IPS DF 6.9 (cell line): Measurements from ENCODE around the gene PDE8A.

Experiments used
- DNase-seq: peaks from one replicate; pipeline ENCODE4 v3.0.0-alpha.2; 2013; ENCODE audit warnings: low read depth, low spot score
- H3K27ac ChIP-seq: one replicate; pipeline ENCODE4 v1.5.1; 2013; ENCODE audit warnings: low read length, control low read depth
- H3K27me3 ChIP-seq: 2 replicates; pipeline ENCODE4 v1.6.1; 2013; ENCODE audit warnings: mild to moderate bottlenecking, low read length; ENCODE audit not compliant: control insufficient read depth, insufficient read depth
- H3K36me3 ChIP-seq: 2 replicates; pipeline ENCODE4 v1.6.1; 2013; ENCODE audit warnings: low read length; ENCODE audit not compliant: control insufficient read depth, insufficient read depth
- H3K4me1 ChIP-seq: 2 replicates; pipeline ENCODE4 v1.6.1; 2013; ENCODE audit warnings: low read length; ENCODE audit not compliant: control insufficient read depth, insufficient read depth
- H3K4me3 ChIP-seq: 2 replicates; pipeline ENCODE4 v1.5.1; 2013; ENCODE audit warnings: mild to moderate bottlenecking, low read length
- H3K9me3 ChIP-seq: 2 replicates; pipeline ENCODE4 v1.6.1; 2013; ENCODE audit warnings: low read length, inconsistent platforms; ENCODE audit not compliant: control insufficient read depth, insufficient read depth
- WGBS: extraction: QIAGEN DNeasy Blood & Tissue Kit; methylation state at CpG from one replicate; pipeline ENCODE4 v1.1.7; 2013; ENCODE audit warnings: mixed read lengths, missing lambda C conversion rate; ENCODE audit not compliant: insufficient read length, insufficient coverage; 5-methylcytosine and 5-hydroxymethylcytosine counted together

PDE8A gene

DNA sequence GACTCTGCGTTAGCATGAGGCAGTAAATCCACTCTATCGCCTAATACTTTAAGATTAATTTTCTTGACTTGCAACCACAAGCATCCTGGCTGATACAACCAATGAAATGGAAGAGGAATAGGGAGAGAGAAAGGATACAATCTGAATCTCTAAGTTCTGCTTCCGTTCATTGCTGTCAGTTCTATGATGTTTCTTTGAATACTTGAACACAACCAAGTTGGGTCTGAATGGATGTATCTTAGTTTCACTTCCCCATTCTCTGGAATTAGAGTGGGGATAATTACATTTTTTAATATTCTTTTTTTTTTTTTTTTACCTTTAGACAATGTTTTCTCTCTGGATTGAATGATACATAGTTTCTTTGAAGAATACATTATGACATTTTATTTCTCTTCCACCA is 22.9 kb downstream of the PDE8A start:
- Histone ChIP-seq H3K27ac (no peak overlapping the region), H3K4me1 (no peaks in the 10 kb centered on the region; the same call in 1 of the 2 replicates), H3K9me3 (no peaks in the 10 kb centered on the region), H3K36me3 (no peaks in the 10 kb centered on the region), H3K4me3 (no peak overlapping the region), H3K27me3 (no peaks in the 10 kb centered on the region)
- DNase-seq, result no peak
- WGBS, result no CpG with 5 or more reads among the region's 3 CpGs

DNA sequence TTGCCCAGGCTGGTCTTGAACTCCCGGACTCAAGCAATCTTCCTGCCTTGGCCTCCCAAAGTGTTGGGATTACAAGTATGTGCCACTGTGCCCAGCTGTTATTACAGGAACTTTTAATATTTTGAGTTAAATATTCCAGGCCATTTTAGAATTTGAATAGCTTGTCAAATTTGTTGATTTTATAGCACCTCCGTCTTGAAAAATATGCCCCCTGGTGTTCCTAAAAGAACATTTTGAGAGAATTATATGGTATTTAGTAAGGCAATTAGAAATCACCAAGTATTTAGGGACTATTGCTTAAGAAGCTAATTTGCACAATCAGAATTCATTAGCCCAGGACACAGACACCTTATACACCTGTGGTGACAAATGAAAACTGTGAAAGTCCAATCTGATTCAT is 23.7 kb downstream of the PDE8A start:
- Histone ChIP-seq H3K4me1 (no peaks in the 10 kb centered on the region; the same call in 1 of the 2 replicates), H3K27ac (no peak overlapping the region), H3K4me3 (no peak overlapping the region), H3K36me3 (no peaks in the 10 kb centered on the region), H3K27me3 (no peaks in the 10 kb centered on the region), H3K9me3 (no peaks in the 10 kb centered on the region)
- WGBS, result no CpG with 5 or more reads among the region's 2 CpGs
- DNase-seq, result no peak

DNA sequence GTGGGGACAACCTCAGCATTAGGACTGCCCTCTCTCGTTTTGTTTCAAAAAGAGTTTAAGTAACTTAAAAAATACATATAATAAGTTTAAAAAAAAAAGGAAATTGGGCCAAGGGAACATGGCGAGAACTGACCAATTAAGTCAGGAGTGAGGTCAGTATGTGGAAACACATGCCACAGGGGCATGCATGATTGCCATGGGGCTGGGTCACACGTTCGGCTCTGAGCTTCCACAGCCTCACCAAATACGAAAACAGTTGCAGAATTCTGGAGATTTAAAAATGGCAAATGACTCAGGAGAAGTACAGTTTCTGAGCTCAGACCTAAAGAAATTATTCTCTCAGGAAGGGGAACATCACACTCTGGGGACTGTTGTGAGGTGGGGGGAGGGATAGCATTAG is 24.1 kb downstream of the PDE8A start:
- no CpG with 5 or more reads among the region's 5 CpGs for WGBS
- no peaks in the 10 kb centered on the region for H3K27me3 ChIP-seq
- DNase-seq, result no peak
- H3K4me1 ChIP-seq, result no peaks in the 10 kb centered on the region; the same call in none of the 2 replicates
- H3K9me3 ChIP-seq, result no peaks in the 10 kb centered on the region
- H3K27ac ChIP-seq, result no peak overlapping the region
- H3K4me3 ChIP-seq, result no peak overlapping the region
- no peaks in the 10 kb centered on the region for H3K36me3 ChIP-seq

DNA sequence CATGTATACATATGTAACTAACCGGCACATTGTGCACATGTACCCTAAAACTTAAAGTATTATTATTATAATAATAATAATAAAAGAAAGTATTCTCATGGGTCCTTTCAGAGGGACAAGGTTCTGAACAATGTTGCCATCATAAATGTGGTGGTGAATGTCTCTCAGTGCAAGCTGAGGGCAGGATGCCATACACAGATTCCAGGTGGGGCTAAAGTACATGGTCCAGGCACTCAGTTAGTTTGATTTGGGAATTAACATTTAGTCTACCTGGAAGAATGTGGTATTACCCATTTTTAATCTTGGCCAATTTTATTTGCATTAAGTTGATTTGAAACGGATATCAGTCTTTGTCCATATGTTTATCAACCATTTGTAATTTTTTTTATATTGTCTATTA is 24.5 kb downstream of the PDE8A start:
- no peaks in the 10 kb centered on the region; the same call in none of the 2 replicates for H3K4me1 ChIP-seq
- no peak overlapping the region for H3K4me3 ChIP-seq
- H3K27me3 ChIP-seq, result no peaks in the 10 kb centered on the region
- no peaks in the 10 kb centered on the region for H3K36me3 ChIP-seq
- no peak overlapping the region for H3K27ac ChIP-seq
- no CpG with 5 or more reads among the region's 2 CpGs for WGBS
- no peak for DNase-seq
- H3K9me3 ChIP-seq, result no peaks in the 10 kb centered on the region

DNA sequence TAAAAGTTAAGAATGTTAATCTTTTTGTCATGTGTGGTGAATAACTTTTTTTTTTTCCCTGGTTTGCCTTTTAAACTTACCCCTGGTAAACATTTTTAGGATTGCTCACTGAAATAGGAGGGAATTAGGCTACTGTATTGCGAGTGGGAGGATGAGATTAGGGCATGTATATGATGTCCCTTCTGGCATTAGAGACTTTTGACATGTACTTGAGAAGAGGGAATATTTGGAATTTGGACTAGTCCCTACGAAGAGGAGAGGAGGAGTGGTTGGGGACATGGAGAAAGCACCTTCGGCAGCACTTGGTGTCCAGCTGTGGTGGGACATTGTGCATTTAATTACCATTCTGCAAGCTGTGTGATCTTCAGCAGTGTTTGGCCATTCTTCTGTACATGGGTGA is 25.0 kb downstream of the PDE8A start:
- Histone ChIP-seq H3K36me3 (no peaks in the 10 kb centered on the region), H3K27me3 (no peaks in the 10 kb centered on the region), H3K4me3 (no peak overlapping the region), H3K9me3 (no peaks in the 10 kb centered on the region), H3K4me1 (no peaks in the 10 kb centered on the region; the same call in none of the 2 replicates), H3K27ac (no peak overlapping the region)
- DNase-seq, result no peak
- WGBS, result no CpG with 5 or more reads among the region's 3 CpGs

DNA sequence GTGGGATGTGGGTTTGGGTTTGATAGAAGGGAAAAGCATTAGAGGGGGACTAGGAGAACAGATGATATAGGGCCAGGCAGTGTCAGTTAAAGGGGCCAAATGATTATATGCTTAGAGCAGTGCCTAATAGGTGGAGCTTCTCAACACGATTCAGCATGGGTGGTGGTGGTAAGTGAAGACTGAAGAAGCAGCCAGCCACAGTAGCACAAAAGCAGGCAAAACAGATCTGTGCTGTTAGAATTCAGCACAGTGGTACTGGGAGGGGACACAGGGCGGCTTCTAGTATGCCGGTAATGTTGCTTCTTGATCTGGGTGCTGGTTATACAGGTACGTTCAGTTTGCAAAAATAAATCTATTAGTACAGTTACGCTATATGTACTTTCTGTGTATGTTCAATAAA is 25.5 kb downstream of the PDE8A start:
- WGBS, result no CpG with 5 or more reads among the region's 5 CpGs
- no peak overlapping the region for H3K4me3 ChIP-seq
- no peaks in the 10 kb centered on the region; the same call in none of the 2 replicates for H3K4me1 ChIP-seq

DNA sequence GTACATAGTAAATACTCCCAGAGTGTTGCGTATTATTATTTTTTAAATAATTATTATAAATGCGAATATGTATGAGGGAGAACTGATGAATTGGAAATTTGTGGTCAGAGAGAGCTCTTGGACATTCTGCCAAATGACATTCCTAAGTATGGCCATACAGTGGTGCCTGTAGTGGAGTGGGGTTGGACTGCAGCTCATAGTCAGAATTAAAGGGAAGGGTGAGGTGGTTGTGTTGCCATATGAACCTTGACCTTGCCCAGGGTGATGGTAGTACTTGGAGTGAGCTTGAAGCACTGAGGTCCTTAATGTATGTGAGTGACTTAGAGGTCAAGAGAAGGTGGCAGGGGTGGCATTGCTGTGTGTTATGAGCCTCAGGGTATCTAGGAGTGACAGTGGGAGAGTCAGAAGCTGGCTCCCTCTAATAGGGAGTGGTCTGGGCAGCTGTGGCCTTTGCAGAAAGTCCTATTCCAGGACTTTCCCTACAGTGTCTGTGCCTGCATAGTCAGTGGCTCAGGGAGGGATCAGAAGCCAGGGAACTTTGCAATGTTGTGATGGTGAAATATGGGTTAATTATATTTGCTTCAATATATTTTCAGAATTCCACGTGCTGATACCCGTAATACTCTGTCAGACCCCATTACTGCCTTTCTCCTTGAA is 26.2 kb downstream of the PDE8A start:
- no peaks in the 10 kb centered on the region; the same call in none of the 2 replicates for H3K4me1 ChIP-seq
- no peaks in the 10 kb centered on the region for H3K9me3 ChIP-seq
- no peak overlapping the region for H3K27ac ChIP-seq
- DNase-seq, result no peak
- H3K4me3 ChIP-seq, result no peak overlapping the region
- 100% methylated on average over 2 of the region's 4 CpGs for WGBS
- no peaks in the 10 kb centered on the region for H3K36me3 ChIP-seq
- H3K27me3 ChIP-seq, result no peaks in the 10 kb centered on the region

More for the DNA sequence above, 25.5 kb downstream of the PDE8A start:
- no peak overlapping the region for H3K27ac ChIP-seq
- H3K27me3 ChIP-seq, result no peaks in the 10 kb centered on the region
- no peak for DNase-seq
- H3K36me3 ChIP-seq, result no peaks in the 10 kb centered on the region
- H3K9me3 ChIP-seq, result no peaks in the 10 kb centered on the region

DNA sequence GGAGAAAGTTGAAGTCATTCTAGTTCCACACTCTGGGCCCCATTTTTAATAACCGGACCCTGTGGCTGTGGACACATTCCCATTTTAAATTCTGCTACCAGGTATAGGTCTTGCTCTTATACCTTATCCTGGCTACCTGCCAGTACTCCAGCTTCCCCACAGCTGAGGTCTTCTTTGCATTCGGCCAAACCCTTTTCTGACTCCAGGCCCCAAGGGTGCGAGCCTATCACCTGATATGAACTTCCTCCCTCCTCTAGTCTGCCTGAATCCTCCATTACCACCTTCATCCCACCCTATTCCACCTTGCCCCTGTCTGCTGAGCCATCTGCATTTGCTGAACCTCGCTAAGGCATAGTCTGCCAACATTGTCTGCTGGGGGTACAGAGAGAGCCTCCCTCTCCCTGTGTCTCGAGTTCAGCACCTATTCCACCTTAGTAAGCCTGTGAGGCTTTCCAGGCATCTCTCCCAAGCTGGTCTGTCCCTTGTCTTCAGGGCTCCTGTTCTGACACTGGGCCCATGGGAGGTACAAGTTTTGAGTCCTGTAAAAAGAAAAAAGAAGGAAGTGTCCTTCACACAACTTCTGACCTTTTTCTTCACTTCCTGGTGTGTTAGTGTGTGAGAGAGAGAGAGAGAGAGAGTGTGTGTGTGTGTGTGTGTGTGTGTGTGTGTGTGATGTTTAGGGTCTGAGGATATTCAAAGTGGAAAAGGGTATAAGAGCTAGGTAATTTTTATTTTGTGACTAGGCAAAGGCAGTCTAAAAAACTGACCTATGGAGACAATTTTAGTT is 27.0 kb downstream of the PDE8A start:
- WGBS, result no CpG with 5 or more reads among the region's 5 CpGs
- Histone ChIP-seq H3K27ac (no peak overlapping the region), H3K36me3 (no peaks in the 10 kb centered on the region), H3K9me3 (no peaks in the 10 kb centered on the region), H3K4me3 (no peak overlapping the region), H3K27me3 (no peaks in the 10 kb centered on the region), H3K4me1 (no peaks in the 10 kb centered on the region; the same call in none of the 2 replicates)
- DNase-seq, result no peak

DNA sequence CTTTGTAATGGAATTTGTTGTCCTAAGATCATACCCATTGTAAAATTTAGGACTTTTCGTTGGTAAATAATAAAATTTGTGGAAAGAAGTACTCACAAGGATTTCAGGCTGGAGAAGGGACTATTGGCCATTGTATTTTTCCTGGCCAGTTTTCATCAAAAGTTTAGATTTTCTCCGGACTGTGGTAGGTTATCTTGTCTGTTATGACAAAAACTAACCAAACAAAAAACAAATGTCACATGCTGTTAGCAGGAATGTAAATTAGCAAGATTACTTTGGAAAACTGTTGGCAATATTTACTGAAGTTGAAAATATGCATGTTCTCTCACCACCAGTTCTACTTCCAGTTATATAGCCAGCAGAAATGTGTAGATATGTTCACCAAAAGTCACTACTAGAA is 27.8 kb downstream of the PDE8A start:
- no peaks in the 10 kb centered on the region for H3K9me3 ChIP-seq
- H3K27ac ChIP-seq, result no peak overlapping the region
- no peak overlapping the region for H3K4me3 ChIP-seq
- H3K27me3 ChIP-seq, result no peaks in the 10 kb centered on the region
- H3K36me3 ChIP-seq, result no peaks in the 10 kb centered on the region
- DNase-seq, result no peak
- WGBS, result no CpG with 5 or more reads among the region's 2 CpGs
- no peaks in the 10 kb centered on the region; the same call in 1 of the 2 replicates for H3K4me1 ChIP-seq

DNA sequence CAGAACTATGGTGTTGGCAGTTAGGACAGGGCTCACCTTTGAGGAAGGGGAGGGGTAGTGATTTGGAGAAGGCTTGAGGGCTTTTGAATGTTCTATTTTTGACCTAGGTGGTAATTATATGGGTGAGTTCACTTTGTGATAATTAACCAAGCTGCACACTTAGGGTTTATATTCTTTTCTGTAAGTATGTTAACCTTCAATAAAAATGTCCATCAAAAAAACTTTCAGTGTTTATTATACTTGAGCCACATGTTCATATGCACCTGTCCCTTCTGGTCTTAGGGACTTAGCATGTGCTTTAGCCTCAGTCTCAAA is 28.4 kb downstream of the PDE8A start:
- DNase-seq, result no peak
- Histone ChIP-seq H3K27ac (no peak overlapping the region), H3K9me3 (no peaks in the 10 kb centered on the region), H3K27me3 (no peaks in the 10 kb centered on the region), H3K4me1 (no peaks in the 10 kb centered on the region; the same call in 1 of the 2 replicates), H3K36me3 (no peaks in the 10 kb centered on the region), H3K4me3 (no peak overlapping the region)
